CD14-positive monocyte (primary cell): ENCODE data around the gene FHIT. TPM values are rescaled to one million over a fixed set of nuclear protein-coding genes. Genes with fewer than 3 reads are reported as not detected.

ENCODE experiments used
- DNase-seq, 3 donors: peaks; one replicate each; pipeline ENCODE4 v3.0.0-alpha.2; 2011 to 2022
- H2AFZ ChIP-seq: 2 replicates; pipeline ENCODE4 v1.6.0; 2012; ENCODE audit warnings: mild to moderate bottlenecking, low read depth, low read length, inconsistent platforms; ENCODE audit not compliant: insufficient read depth, poor library complexity, severe bottlenecking
- H3K27ac ChIP-seq, 2 donors: 1 replicate in 1 of 2; 2 replicates in 1 of 2; pipeline ENCODE4 v1.5.1; 2012 to 2013; ENCODE audit warnings: low read length in 2 of 2, control low read depth in 1 of 2, inconsistent platforms in 1 of 2, low read depth in 1 of 2, mild to moderate bottlenecking in 1 of 2
- H3K27me3 ChIP-seq, 2 donors: one replicate each; pipeline versions ENCODE4 v1.6.0 to v1.6.1; 2011 to 2013; ENCODE audit warnings: low read length in 2 of 2; ENCODE audit not compliant: control insufficient read depth in 2 of 2, insufficient read depth in 2 of 2
- H3K36me3 ChIP-seq, 2 donors: replicated peaks in 1 of 2; 1 replicate in 1 of 2; 2 replicates in 1 of 2; pipeline versions ENCODE4 v1.5.1 to v1.6.1; 2012 to 2013; ENCODE audit warnings: low read length in 2 of 2, control low read depth in 1 of 2, inconsistent platforms in 1 of 2, mild to moderate bottlenecking in 1 of 2; ENCODE audit not compliant: insufficient read depth in 2 of 2, control insufficient read depth in 1 of 2
- H3K4me1 ChIP-seq, 2 donors: 1 replicate in 1 of 2; 2 replicates in 1 of 2; pipeline versions ENCODE4 v1.5.1 to v1.6.1; 2012 to 2013; ENCODE audit warnings: low read length in 2 of 2, control low read depth in 1 of 2, inconsistent platforms in 1 of 2, mild to moderate bottlenecking in 1 of 2, moderate library complexity in 1 of 2; ENCODE audit not compliant: insufficient read depth in 2 of 2, control insufficient read depth in 1 of 2
- H3K4me2 ChIP-seq: replicated peaks from 2 replicates; pipeline ENCODE3; 2012; ENCODE audit warnings: low read length, moderate library complexity, mild to moderate bottlenecking; ENCODE audit not compliant: poor library complexity, severe bottlenecking; ENCODE audit errors: extremely low read depth
- H3K4me3 ChIP-seq, 3 experiments: fragments of 200-600 bp in 1 of 3; sonication (generic) in 1 of 3; replicated peaks in 1 of 3; 1 replicate in 2 of 3; 2 replicates in 1 of 3; pipeline ENCODE4 v1.5.1; 2011 to 2013; ENCODE audit warnings: low read length in 3 of 3, mild to moderate bottlenecking in 3 of 3, control low read depth in 2 of 3, low read depth in 2 of 3, inconsistent platforms in 1 of 3, moderate library complexity in 1 of 3
- H3K79me2 ChIP-seq: 2 replicates; pipeline ENCODE4 v1.6.0; 2012; ENCODE audit warnings: mild to moderate bottlenecking, control low read depth, inconsistent platforms, low read length, moderate library complexity; ENCODE audit not compliant: insufficient read depth
- H3K9ac ChIP-seq: 2 replicates; pipeline ENCODE4 v1.6.0; 2017; ENCODE audit warnings: low read length, mild to moderate bottlenecking; ENCODE audit not compliant: insufficient read depth, poor library complexity, severe bottlenecking
- H3K9me3 ChIP-seq, 2 donors: replicated peaks in 1 of 2; 1 replicate in 1 of 2; 2 replicates in 1 of 2; pipeline versions ENCODE4 v1.5.1 to v1.6.1; 2012 to 2013; ENCODE audit warnings: low read length in 2 of 2, control low read depth in 1 of 2; ENCODE audit not compliant: control insufficient read depth in 1 of 2, insufficient read depth in 1 of 2
- H4K20me1 ChIP-seq: 2 replicates; pipeline ENCODE4 v1.6.0; 2012; ENCODE audit warnings: mild to moderate bottlenecking, low read length, control low read depth, moderate library complexity; ENCODE audit not compliant: insufficient read depth
- H3K27ac Mint-ChIP-seq, 7 donors: one replicate each; pipeline ENCODE4 v1.8.0; 2020; ENCODE audit warnings: mild to moderate bottlenecking in 7 of 7, mixed read lengths in 7 of 7, moderate library complexity in 6 of 7, inconsistent platforms in 2 of 7
- H3K27me3 Mint-ChIP-seq, 3 donors: one replicate each; pipeline ENCODE4 v1.8.0; 2021 to 2022; ENCODE audit warnings: low read depth in 3 of 3, mild to moderate bottlenecking in 3 of 3, mixed read lengths in 3 of 3, moderate library complexity in 3 of 3, inconsistent platforms in 1 of 3
- H3K36me3 Mint-ChIP-seq, 2 donors: one replicate each; pipeline ENCODE4 v1.8.0; 2020; ENCODE audit warnings: mixed read lengths in 2 of 2, inconsistent platforms in 1 of 2, mild to moderate bottlenecking in 1 of 2
- H3K4me1 Mint-ChIP-seq: one replicate; pipeline ENCODE4 v1.8.0; 2020; ENCODE audit warnings: mild to moderate bottlenecking, mixed read lengths
- H3K4me3 Mint-ChIP-seq, 2 donors: one replicate each; pipeline ENCODE4 v1.8.0; 2020; ENCODE audit warnings: mild to moderate bottlenecking in 2 of 2, mixed read lengths in 2 of 2, moderate library complexity in 1 of 2
- H3K9me3 Mint-ChIP-seq, 7 donors: one replicate each; pipeline ENCODE4 v1.8.0; 2020 to 2022; ENCODE audit warnings: mixed read lengths in 7 of 7, mild to moderate bottlenecking in 6 of 7, moderate library complexity in 6 of 7, inconsistent platforms in 2 of 7
- WGBS: methylation state at CpG from one replicate; pipeline ENCODE4 v1.1.5; 2013; ENCODE audit warnings: missing lambda C conversion rate; ENCODE audit not compliant: insufficient coverage; 5-methylcytosine and 5-hydroxymethylcytosine counted together
- intact Hi-C, 2 donors: fragments of 100-400 bp; cut with micrococcal nuclease; formaldehyde crosslinking; loops; one replicate each; pipeline versions ENCODE4 v1.15.0 to v1.15.1; 2023
- polyA plus RNA-seq, 3 donors: library from polyadenylated mRNA; depleted of rRNA in 1 of 3; unstranded in 2 of 3; stranded (reverse) in 1 of 3; fragments of 300-500 nt in 2 of 3; fragments of >200 nt in 1 of 3; fragmentation: Illumina TruSeq in 2 of 3; gene quantifications; 1 replicate in 2 of 3; 2 replicates in 1 of 3; pipeline ENCODE4 v1.2.3, GENCODE V29; 2012 to 2021
- TF ChIP-seq, protein P1 (sequence below): fragments of 200-600 bp; IDR thresholded peaks from one replicate; pipeline ENCODE4 v1.8.0; 2022; ENCODE audit warnings: antibody characterized with exemption, mild to moderate bottlenecking

The FHIT gene
- polyA plus RNA-seq, 3 donors, result 1.7 to 3.4 (median 3.2) TPM

DNA sequence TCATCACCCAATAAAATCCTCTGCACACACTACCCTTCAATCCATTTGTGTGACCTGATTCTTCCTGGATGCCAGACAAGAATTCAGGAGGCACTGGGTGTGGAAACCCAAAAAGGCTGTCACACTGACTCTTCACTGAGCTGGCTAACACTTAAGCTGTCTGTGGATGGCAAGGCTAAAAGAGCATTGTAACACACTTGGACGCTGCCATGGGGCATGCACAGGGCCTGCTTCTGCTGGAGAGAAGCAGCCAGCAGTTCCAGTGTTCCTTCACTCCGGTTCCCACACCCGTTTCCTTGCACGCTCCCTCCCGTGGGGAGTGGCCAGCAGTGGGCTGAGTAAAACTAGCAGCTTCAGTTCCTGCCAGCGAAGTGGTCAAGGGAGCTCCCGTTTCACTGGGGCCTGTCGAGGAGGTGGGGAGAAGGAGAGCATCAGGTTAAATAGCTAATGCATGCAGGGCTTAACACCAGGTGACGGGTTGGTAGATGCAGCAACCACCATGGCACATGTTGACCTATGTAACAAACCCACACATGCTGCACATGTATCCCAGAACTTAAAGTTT lies 737.1 kb downstream of the FHIT start:
- H3K27me3 Mint-ChIP-seq, result no peaks in the 10 kb centered on the region
- Histone ChIP-seq H3K4me1 (no peaks in the 10 kb centered on the region), H3K27ac (no peak overlapping the region), H3K4me2 (no peak overlapping the region), H3K79me2 (no peaks in the 10 kb centered on the region), H2AFZ (no peak overlapping the region), H3K9me3 (peaks cover 3 to 13% of the 10 kb centered on the region in 2 donors), H3K4me3 (no peak overlapping the region), H3K9ac (no peak overlapping the region), H3K36me3 (no peaks in the 10 kb centered on the region), H4K20me1 (no peaks in the 10 kb centered on the region), H3K27me3 (no peaks in the 10 kb centered on the region)
- 96% methylated on average over 4 of the region's 9 CpGs for WGBS
- H3K9me3 Mint-ChIP-seq, result peaks cover 0 to 7% (median 5%) of the 10 kb centered on the region in 7 donors
- intact Hi-C loops, result no loop called here
- no peak overlapping the region for H3K27ac Mint-ChIP-seq
- TF ChIP-seq, protein P1, sequence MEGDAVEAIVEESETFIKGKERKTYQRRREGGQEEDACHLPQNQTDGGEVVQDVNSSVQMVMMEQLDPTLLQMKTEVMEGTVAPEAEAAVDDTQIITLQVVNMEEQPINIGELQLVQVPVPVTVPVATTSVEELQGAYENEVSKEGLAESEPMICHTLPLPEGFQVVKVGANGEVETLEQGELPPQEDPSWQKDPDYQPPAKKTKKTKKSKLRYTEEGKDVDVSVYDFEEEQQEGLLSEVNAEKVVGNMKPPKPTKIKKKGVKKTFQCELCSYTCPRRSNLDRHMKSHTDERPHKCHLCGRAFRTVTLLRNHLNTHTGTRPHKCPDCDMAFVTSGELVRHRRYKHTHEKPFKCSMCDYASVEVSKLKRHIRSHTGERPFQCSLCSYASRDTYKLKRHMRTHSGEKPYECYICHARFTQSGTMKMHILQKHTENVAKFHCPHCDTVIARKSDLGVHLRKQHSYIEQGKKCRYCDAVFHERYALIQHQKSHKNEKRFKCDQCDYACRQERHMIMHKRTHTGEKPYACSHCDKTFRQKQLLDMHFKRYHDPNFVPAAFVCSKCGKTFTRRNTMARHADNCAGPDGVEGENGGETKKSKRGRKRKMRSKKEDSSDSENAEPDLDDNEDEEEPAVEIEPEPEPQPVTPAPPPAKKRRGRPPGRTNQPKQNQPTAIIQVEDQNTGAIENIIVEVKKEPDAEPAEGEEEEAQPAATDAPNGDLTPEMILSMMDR, result no peak
- no peak overlapping the region for H3K4me3 Mint-ChIP-seq
- DNase-seq, result no peak
- H3K36me3 Mint-ChIP-seq, result no peaks in the 10 kb centered on the region
- no peaks in the 10 kb centered on the region for H3K4me1 Mint-ChIP-seq

DNA sequence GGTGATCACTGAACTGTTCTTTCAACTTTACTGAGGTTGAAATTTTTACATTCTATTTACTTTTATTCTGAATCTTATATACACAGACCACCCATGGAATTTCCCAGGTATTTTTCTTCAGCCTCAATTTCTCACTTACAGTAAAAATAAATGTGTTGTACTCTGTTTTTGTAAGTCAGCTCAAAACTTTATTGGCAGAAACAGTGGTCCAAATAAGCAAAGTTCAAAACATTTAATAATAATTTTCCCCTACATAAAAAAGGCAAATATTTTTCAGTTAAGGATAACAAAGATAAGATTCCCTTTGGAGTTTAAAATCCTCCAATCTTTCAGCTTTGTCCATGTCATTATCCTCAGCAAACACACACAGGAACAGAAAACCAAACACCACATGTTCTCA lies 738.0 kb downstream of the FHIT start:
- H3K27me3 Mint-ChIP-seq, result no peaks in the 10 kb centered on the region
- Histone ChIP-seq H4K20me1 (no peaks in the 10 kb centered on the region), H3K36me3 (no peaks in the 10 kb centered on the region), H3K27ac (no peak overlapping the region), H3K27me3 (no peaks in the 10 kb centered on the region), H3K79me2 (no peaks in the 10 kb centered on the region), H3K9ac (no peak overlapping the region), H3K4me3 (no peak overlapping the region), H3K4me1 (no peaks in the 10 kb centered on the region), H2AFZ (no peak overlapping the region), H3K4me2 (no peak overlapping the region), H3K9me3 (peaks cover 3 to 13% of the 10 kb centered on the region in 2 donors)
- no peak overlapping the region for H3K27ac Mint-ChIP-seq
- no peaks in the 10 kb centered on the region for H3K36me3 Mint-ChIP-seq
- TF ChIP-seq, protein P1, result no peak
- no peaks in the 10 kb centered on the region for H3K4me1 Mint-ChIP-seq
- DNase-seq, result no peak
- H3K9me3 Mint-ChIP-seq, result peaks cover 0 to 7% (median 5%) of the 10 kb centered on the region in 7 donors
- no peak overlapping the region for H3K4me3 Mint-ChIP-seq
- intact Hi-C loops, result no loop called here
